ENCODE data around the gene EEF2K. TPM values are rescaled to one million over a fixed set of nuclear protein-coding genes. Genes with fewer than 3 reads are reported as not detected.

EEF2K gene
- total RNA-seq = 5.8 TPM
- polyA plus RNA-seq = 8.6 TPM
- long read RNA-seq, donor 1 = 0 reads
- long read RNA-seq, donor 2 = 0 reads
- long read RNA-seq, donor 3, full-length matches to known transcripts = 1 of 1 reads
- long read RNA-seq, donor 3, partial matches to known transcripts = 0 of 1 reads
- long read RNA-seq, donor 3, other reads (novel, unspliced or antisense) = 0 of 1 reads
- long read RNA-seq, donor 4 = 0 reads
- long read RNA-seq, donor 5 = 0 reads
- long read RNA-seq, donor 6, full-length matches to known transcripts = 1 of 1 reads
- long read RNA-seq, donor 6, partial matches to known transcripts = 0 of 1 reads
- long read RNA-seq, donor 6, other reads (novel, unspliced or antisense) = 0 of 1 reads
- long read RNA-seq, donor 7 = 0 reads
- long read RNA-seq, donor 8 = 0 reads
- long read RNA-seq, donor 9 = 0 reads
- long read RNA-seq, donor 10, full-length matches to known transcripts = 1 of 1 reads
- long read RNA-seq, donor 10, partial matches to known transcripts = 0 of 1 reads
- long read RNA-seq, donor 10, other reads (novel, unspliced or antisense) = 0 of 1 reads

DNA sequence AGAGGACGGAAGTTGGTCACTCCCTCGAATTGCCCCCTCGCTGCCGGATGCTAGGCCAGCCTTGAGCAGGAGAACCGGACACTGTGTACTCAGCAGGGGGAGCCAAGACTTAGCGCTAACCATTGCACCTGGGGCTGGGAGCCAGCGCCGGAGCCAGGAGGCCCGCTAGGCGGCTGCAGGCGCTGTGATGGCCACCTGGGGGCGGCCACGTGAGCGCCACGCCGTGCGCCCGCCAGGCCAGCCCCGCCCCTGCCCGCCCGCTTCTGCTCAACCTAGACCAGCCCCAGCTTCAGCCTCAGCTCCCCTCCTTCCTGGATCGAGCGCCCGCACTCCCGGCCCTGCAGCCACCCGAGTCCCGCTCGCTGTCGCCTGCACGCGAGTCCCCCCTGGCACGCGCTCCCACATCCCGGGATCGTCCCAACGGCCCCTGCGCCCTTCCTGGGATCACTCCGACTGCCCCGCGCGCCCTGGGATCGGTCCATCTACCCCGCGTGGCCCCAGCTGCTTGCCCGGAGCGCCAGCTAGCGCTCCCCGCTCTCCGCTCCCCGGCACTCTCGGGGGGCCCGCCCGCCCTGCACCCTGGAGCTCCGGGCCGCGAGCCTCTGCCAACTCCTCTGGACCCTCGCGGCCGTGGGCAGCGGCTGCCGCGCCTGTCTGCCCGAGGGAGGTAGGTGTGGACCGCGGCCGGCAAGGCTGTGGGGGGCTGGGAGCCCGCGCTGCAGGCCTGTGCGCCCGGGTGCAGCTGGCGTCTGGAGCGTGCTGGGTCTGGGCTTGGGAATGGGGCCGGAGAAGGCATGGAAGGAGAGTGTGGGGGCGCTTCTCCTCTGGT, at the start of gene EEF2K:
Gene EEF2K, plus strand, starts transcription at position 266 of the 829 bp plus-strand sequence. CDS start 19,452 bp downstream, outside the sequence.
- Histone ChIP-seq H3K36me3 (ENCODE audit: control insufficient read depth in 2 of 2, insufficient read depth in 2 of 2, low read length in 1 of 2) (no peaks in the 10 kb centered on the region), H3K9me3 (ENCODE audit: control insufficient read depth in 2 of 2, insufficient read depth in 1 of 2, low read length in 1 of 2) (peaks cover 0 to 3% of the 10 kb centered on the region in 2 donors), H3K27ac (ENCODE audit: low read depth in 1 of 2, low read length in 1 of 2) (peak within 1 kb of the TSS; percentile 57 to 74), H3K4me1 (ENCODE audit: control insufficient read depth in 2 of 2, insufficient read depth in 2 of 2, low read length in 2 of 2) (peaks cover 8 to 18% of the 10 kb centered on the region in 2 donors), H3K4me3 (ENCODE audit: low read length in 2 of 2) (peak within 1 kb of the TSS; percentile 70 to 71), H3K27me3 (ENCODE audit: control insufficient read depth in 2 of 2, insufficient read depth in 1 of 2, low read length in 1 of 2) (no peaks in the 10 kb centered on the region)
- DNase-seq (ENCODE audit: low read depth in 6 of 9, low spot score in 9 of 9) = peak in 7 of 9 donors; percentile 62 to 84 (median 70)
- under 1% methylated on average over 74 of the region's 74 CpGs for WGBS

GRCh38 chr16:22161401-22161800, 44.7 kb upstream of the EEF2K start:
- Histone ChIP-seq H3K36me3 (ENCODE audit: control insufficient read depth in 2 of 2, insufficient read depth in 2 of 2, low read length in 1 of 2) (no peaks in the 10 kb centered on the region), H3K27ac (ENCODE audit: low read depth in 1 of 2, low read length in 1 of 2) (no peak overlapping the region), H3K4me1 (ENCODE audit: control insufficient read depth in 2 of 2, insufficient read depth in 2 of 2, low read length in 2 of 2) (peaks cover 3 to 5% of the 10 kb centered on the region in 2 donors), H3K27me3 (ENCODE audit: control insufficient read depth in 2 of 2, insufficient read depth in 1 of 2, low read length in 1 of 2) (peaks cover 9 to 30% of the 10 kb centered on the region in 2 donors), H3K9me3 (ENCODE audit: control insufficient read depth in 2 of 2, insufficient read depth in 1 of 2, low read length in 1 of 2) (no peaks in the 10 kb centered on the region), H3K4me3 (ENCODE audit: low read length in 2 of 2) (no peak overlapping the region)
- DNase-seq (ENCODE audit: low read depth in 6 of 9, low spot score in 9 of 9) = no peak

DNA sequence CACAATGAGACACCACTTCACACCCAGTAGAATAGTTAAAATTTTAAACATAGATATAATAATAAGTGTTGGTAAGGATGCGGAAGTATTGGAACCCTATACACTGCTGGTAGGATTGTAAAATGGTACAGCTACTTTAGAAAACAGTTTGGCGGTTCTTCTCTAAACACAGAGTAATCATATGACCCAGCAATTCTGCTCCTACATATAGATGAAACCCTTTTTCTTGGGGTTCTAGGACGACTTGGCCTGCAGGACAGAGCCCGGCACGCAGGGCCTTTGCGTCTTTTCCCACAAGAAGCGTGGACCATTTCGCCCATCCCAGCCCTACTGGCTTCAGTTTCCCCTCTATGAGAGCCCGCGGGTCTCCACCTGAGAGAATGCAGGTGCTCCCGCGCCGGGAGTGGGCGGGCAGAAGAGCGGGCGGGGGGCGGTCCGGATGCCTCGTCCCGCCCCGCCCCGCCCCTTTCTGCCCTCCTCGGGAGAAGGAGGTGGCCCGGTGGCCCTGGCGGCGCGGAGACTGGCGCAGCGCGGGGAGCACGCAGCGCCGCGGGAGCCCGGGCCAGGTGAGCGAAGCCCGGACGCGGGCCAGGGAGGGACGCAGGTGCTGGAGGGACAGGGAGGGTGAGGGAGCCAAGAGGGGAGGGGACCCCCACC, 44.0 kb upstream of the EEF2K start, which contains the start of gene SDR42E2:
Gene SDR42E2, plus strand, starts transcription at position 508 of the 657 bp plus-strand sequence. CDS start 3,077 bp downstream, outside the sequence.
- Histone ChIP-seq H3K4me1 (ENCODE audit: control insufficient read depth in 2 of 2, insufficient read depth in 2 of 2, low read length in 2 of 2) (peaks cover 3 to 5% of the 10 kb centered on the region in 2 donors), H3K9me3 (ENCODE audit: control insufficient read depth in 2 of 2, insufficient read depth in 1 of 2, low read length in 1 of 2) (no peaks in the 10 kb centered on the region), H3K27ac (ENCODE audit: low read depth in 1 of 2, low read length in 1 of 2) (no peak within 1 kb of the TSS), H3K4me3 (ENCODE audit: low read length in 2 of 2) (peak within 1 kb of the TSS in 1 of 2 donors; percentile 11), H3K27me3 (ENCODE audit: control insufficient read depth in 2 of 2, insufficient read depth in 1 of 2, low read length in 1 of 2) (peaks cover 9 to 30% of the 10 kb centered on the region in 2 donors), H3K36me3 (ENCODE audit: control insufficient read depth in 2 of 2, insufficient read depth in 2 of 2, low read length in 1 of 2) (no peaks in the 10 kb centered on the region)
- 6% methylated on average over 40 of the region's 40 CpGs for WGBS
- DNase-seq (ENCODE audit: low read depth in 6 of 9, low spot score in 9 of 9) = peak in 7 of 9 donors; percentile 15 to 70 (median 43)

DNA sequence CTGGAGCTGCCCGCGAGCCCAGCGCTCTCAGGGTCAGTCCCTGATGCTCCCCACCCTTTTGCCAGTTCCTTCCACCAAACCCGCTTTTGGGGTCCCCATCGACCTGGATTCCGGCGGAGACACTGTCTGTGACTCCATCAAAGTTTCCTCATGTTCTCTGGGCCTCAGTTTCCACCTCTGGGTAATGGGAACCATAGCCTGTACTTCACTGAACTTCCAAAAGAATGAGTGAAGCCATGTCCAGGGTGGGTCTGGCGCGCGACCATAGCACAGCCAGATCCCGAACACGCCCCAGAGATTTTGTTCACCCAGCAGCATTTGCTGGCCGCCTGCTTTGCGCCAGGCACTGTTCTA, 43.4 kb upstream of the EEF2K start:
- Histone ChIP-seq H3K27me3 (ENCODE audit: control insufficient read depth in 2 of 2, insufficient read depth in 1 of 2, low read length in 1 of 2) (peaks cover 9 to 30% of the 10 kb centered on the region in 2 donors), H3K4me3 (ENCODE audit: low read length in 2 of 2) (peak overlapping the region in 1 of 2 donors; percentile 11), H3K4me1 (ENCODE audit: control insufficient read depth in 2 of 2, insufficient read depth in 2 of 2, low read length in 2 of 2) (peaks cover 3 to 5% of the 10 kb centered on the region in 2 donors), H3K9me3 (ENCODE audit: control insufficient read depth in 2 of 2, insufficient read depth in 1 of 2, low read length in 1 of 2) (no peaks in the 10 kb centered on the region), H3K36me3 (ENCODE audit: control insufficient read depth in 2 of 2, insufficient read depth in 2 of 2, low read length in 1 of 2) (no peaks in the 10 kb centered on the region), H3K27ac (ENCODE audit: low read depth in 1 of 2, low read length in 1 of 2) (no peak overlapping the region)
- 51% methylated on average over 14 of the region's 14 CpGs for WGBS
- no peak for DNase-seq (ENCODE audit: low read depth in 6 of 9, low spot score in 9 of 9)

- DNase-seq (ENCODE audit: low read depth in 6 of 9, low spot score in 9 of 9) = no peak
- Histone ChIP-seq H3K4me1 (ENCODE audit: control insufficient read depth in 2 of 2, insufficient read depth in 2 of 2, low read length in 2 of 2) (peaks cover 3 to 5% of the 10 kb centered on the region in 2 donors), H3K9me3 (ENCODE audit: control insufficient read depth in 2 of 2, insufficient read depth in 1 of 2, low read length in 1 of 2) (no peaks in the 10 kb centered on the region), H3K36me3 (ENCODE audit: control insufficient read depth in 2 of 2, insufficient read depth in 2 of 2, low read length in 1 of 2) (no peaks in the 10 kb centered on the region), H3K4me3 (ENCODE audit: low read length in 2 of 2) (no peak overlapping the region), H3K27ac (ENCODE audit: low read depth in 1 of 2, low read length in 1 of 2) (no peak overlapping the region), H3K27me3 (ENCODE audit: control insufficient read depth in 2 of 2, insufficient read depth in 1 of 2, low read length in 1 of 2) (peaks cover 9 to 28% of the 10 kb centered on the region in 2 donors)
- WGBS = 96% methylated on average over 6 of the region's 6 CpGs
These were observed 42.3 kb upstream of the EEF2K start for GRCh38 chr16:22163806-22164205.

GRCh38 chr16:22164482-22164881, 41.6 kb upstream of the EEF2K start:
- no peak overlapping the region for H3K27ac ChIP-seq (ENCODE audit: low read depth in 1 of 2, low read length in 1 of 2)
- WGBS = 97% methylated on average over 5 of the region's 5 CpGs
- no peak for DNase-seq (ENCODE audit: low read depth in 6 of 9, low spot score in 9 of 9)
- H3K4me1 ChIP-seq (ENCODE audit: control insufficient read depth in 2 of 2, insufficient read depth in 2 of 2, low read length in 2 of 2) = peaks cover 3 to 5% of the 10 kb centered on the region in 2 donors
- H3K36me3 ChIP-seq (ENCODE audit: control insufficient read depth in 2 of 2, insufficient read depth in 2 of 2, low read length in 1 of 2) = no peaks in the 10 kb centered on the region
- peaks cover 9 to 28% of the 10 kb centered on the region in 2 donors for H3K27me3 ChIP-seq (ENCODE audit: control insufficient read depth in 2 of 2, insufficient read depth in 1 of 2, low read length in 1 of 2)
- H3K4me3 ChIP-seq (ENCODE audit: low read length in 2 of 2) = no peak overlapping the region
- no peaks in the 10 kb centered on the region for H3K9me3 ChIP-seq (ENCODE audit: control insufficient read depth in 2 of 2, insufficient read depth in 1 of 2, low read length in 1 of 2)

DNA sequence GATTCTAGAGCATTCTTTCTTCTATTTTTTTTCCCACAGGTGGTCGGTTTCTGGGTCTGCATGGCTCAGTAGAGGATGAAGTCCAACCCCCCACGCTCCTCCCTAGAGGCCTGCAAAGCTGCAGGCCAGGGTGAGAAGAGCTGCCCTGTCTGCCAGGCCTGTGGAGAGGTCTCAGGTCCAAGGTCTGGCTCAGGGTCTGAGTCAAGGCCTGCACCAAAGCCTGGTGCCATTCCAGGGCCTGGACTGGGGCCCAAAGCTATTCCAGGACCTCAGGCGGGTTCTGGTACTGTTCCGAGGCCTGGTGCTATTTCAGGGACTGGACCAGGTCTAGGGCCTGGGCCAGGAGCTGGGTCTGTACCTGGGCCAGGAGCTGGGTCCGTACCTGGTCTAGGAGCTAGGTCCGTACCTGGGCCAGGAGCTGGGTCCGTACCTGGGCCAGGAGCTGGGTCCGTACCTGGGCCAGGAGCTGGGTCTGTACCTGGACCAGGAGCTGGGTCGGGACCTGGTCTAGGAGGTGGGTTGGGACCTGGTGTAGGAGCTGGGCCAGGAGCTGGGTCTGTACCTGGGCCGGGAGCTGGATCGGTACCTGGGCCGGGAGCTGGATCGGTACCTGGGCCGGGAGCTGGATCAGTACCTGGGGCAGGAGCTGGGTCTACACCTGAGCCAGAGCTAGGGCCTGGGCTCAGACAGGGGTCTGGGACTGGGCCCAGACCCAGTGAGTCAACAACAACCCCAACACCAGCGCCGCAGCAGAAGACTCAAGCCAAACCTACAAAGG, 40.4 kb upstream of the EEF2K start:
- Histone ChIP-seq H3K4me1 (ENCODE audit: control insufficient read depth in 2 of 2, insufficient read depth in 2 of 2, low read length in 2 of 2) (peaks cover 3 to 5% of the 10 kb centered on the region in 2 donors), H3K4me3 (ENCODE audit: low read length in 2 of 2) (no peak overlapping the region), H3K36me3 (ENCODE audit: control insufficient read depth in 2 of 2, insufficient read depth in 2 of 2, low read length in 1 of 2) (no peaks in the 10 kb centered on the region), H3K9me3 (ENCODE audit: control insufficient read depth in 2 of 2, insufficient read depth in 1 of 2, low read length in 1 of 2) (no peaks in the 10 kb centered on the region), H3K27ac (ENCODE audit: low read depth in 1 of 2, low read length in 1 of 2) (no peak overlapping the region), H3K27me3 (ENCODE audit: control insufficient read depth in 2 of 2, insufficient read depth in 1 of 2, low read length in 1 of 2) (peaks cover 9 to 26% of the 10 kb centered on the region in 2 donors)
- DNase-seq (ENCODE audit: low read depth in 6 of 9, low spot score in 9 of 9) = no peak
- 98% methylated on average over 16 of the region's 16 CpGs for WGBS

GRCh38 chr16:22171953-22172352, 34.1 kb upstream of the EEF2K start:
- Histone ChIP-seq H3K9me3 (ENCODE audit: control insufficient read depth in 2 of 2, insufficient read depth in 1 of 2, low read length in 1 of 2) (no peaks in the 10 kb centered on the region), H3K4me3 (ENCODE audit: low read length in 2 of 2) (no peak overlapping the region), H3K4me1 (ENCODE audit: control insufficient read depth in 2 of 2, insufficient read depth in 2 of 2, low read length in 2 of 2) (no peaks in the 10 kb centered on the region), H3K27me3 (ENCODE audit: control insufficient read depth in 2 of 2, insufficient read depth in 1 of 2, low read length in 1 of 2) (no peaks in the 10 kb centered on the region), H3K27ac (ENCODE audit: low read depth in 1 of 2, low read length in 1 of 2) (no peak overlapping the region), H3K36me3 (ENCODE audit: control insufficient read depth in 2 of 2, insufficient read depth in 2 of 2, low read length in 1 of 2) (no peaks in the 10 kb centered on the region)
- WGBS = over 99% methylated on average over 6 of the region's 6 CpGs
- DNase-seq (ENCODE audit: low read depth in 6 of 9, low spot score in 9 of 9) = no peak
